DMS114 treated with DMSO at 0.1 percent for 48 hours (cell line): ENCODE data around the gene TRPV6.

Experiments used
- DNase-seq: peaks from one replicate; lab custom pipeline; 2025; ENCODE audit not compliant: unreplicated experiment; lab: John Stamatoyannopoulos, UW

Gene TRPV6

GRCh38 chr7:142855114-142855743 lies 30.3 kb downstream of the TRPV6 start:
- DNase-seq = no peak

- DNase-seq = peak; percentile 9
These were observed 31.0 kb downstream of the TRPV6 start, which contains the start of gene EPHB6 for GRCh38 chr7:142854372-142855113. Gene EPHB6 (plus strand): TSS chr7:142855076. CDS start chr7:142863228, 8,152 bp downstream.

- DNase-seq = peak; percentile 57
These were observed 31.7 kb downstream of the TRPV6 start for GRCh38 chr7:142853739-142854371.

GRCh38 chr7:142851919-142852318 lies 33.6 kb downstream of the TRPV6 start:
- no peak for DNase-seq

DNA sequence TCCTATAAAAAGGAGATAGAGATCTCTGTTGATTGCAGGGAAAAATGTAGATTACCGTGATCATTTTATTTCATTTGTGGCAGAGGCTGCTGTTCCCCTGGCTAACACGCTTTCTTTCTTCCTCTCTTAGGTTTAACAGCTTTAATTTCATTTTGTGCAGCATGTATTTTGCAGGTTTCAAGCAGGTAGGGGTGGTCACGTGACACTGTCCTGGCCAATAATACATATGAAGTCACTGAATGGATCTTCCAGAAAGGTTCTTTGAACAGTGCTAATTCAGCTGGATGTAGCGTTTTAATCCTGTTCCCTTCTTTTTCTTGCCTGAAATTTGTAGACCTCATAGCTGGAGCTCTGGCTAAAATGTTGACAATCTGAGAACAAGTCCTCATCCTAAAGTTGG lies 34.3 kb downstream of the TRPV6 start:
- no peak for DNase-seq

GRCh38 chr7:142847353-142847752 lies 38.2 kb downstream of the TRPV6 start:
- no peak for DNase-seq

DNA sequence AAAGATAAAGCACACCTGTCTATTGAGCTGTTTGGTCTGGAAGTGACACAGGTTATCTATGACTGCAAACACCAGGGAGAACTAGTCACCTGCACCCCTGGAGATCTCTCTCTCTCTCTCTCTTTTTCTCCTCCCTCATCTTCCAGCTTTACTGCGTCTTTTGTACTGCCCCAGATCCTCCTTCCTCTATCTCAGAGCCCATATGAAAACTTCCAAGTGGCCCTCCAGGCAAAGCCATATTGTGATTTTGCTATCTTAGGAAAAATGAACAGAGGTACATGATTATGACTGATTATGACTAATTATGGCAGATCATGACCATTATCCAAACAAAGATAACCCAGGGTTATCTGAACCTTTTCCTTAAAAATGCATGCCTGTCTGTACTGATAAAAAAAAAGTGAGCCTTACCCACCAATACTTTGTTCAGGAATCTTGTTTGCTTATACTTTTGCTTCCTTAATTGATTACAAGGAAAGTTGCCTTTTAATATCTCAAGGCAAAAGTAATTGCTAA lies 43.2 kb downstream of the TRPV6 start:
- no peak for DNase-seq

DNA sequence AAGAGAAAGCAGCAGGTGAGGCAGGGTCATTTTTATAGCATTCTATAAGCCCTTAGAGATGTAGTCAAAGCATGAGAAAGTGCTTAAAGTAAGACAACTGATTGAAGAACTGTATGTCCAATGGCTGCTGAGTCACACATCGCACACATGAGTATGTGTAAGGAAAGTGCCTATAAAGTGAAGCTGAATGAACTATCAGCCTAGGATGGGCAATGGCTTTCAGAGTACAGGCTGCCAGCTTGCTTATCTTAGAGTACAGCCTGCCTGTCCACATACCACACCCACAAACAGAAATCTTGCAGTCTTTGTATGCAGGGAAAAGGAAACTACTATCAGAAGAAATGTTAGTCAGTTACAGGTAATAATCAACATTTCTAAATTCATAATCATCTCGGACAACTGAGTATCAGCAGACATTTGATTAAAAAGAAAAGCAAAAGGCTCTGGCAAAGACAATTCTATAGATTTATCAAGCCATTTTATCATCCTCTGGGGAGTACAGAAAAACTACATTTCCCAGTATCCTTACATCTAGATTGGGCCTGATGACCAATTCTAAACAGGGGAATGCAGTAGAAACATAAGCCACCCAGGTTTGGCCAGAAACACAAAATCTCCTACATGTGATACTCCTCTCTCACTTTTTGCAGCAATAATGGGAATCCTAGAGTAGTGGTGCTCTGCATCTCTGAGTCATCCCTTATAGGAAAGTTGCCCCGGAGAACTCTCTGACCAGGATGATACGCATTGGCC lies 46.9 kb downstream of the TRPV6 start:
- DNase-seq = no peak

GRCh38 chr7:142836426-142836825 lies 49.1 kb downstream of the TRPV6 start:
- no peak for DNase-seq

DNA sequence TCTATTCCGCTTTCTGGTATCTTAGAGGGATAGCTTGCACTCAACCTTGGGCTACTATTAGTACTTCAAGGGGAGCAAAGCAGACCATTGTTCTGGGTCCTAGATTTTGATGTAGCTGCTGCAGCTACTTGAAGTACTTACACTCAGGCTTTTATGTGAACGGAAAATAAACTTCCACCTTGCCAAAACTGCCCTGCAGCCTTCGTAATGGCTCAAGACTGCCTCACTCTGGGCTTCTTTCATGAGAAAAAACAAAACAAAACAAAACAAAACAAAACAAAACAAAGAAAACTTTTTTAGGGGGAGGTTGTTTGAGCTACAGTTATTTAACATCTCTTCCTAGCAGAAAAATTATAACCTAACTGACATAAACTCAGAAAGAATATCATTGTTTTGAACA lies 50.1 kb downstream of the TRPV6 start:
- DNase-seq = no peak

DNA sequence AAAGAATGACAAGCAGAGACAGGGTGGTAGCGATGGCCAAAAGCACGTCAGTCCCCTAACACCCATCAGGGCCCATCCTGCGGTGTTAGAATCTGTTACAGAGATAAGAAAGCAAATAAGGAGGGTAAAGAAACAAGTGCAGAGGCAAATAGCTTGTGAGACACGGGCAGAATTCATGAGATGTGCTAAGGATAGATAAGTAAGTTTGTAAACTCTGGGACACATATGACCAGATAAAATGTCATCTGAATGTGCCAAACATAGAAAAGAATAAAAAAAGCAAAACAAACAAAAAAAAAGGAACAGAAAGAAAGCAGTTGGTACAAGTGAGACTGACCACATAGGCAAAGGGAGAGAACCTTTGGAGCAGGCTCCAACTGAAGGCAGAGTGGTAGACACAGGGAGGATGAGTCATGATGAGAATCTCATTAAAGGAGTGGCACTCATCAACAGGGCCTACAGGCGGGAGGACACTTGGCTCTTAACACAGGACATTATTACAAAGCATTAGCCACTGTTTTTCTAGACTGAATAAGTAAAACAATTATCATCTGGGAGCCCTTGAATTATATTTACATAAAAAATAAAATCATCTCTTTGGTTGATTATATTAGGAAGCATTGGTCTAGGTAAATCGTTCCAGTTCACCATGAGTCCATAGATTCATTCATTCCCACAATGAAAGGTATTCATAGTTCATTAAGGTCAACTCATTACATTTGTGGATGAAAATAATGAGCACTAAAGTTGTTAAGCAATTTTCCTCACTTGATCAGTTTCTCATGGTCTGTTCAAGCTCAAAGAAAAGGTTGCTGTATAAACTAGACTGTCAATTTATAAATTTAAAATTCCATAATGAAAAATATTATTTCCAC lies 52.1 kb downstream of the TRPV6 start:
- DNase-seq = no peak

GRCh38 chr7:142832417-142832816 lies 53.1 kb downstream of the TRPV6 start:
- DNase-seq = no peak

GRCh38 chr7:142827951-142828500 lies 57.5 kb downstream of the TRPV6 start:
- DNase-seq = no peak

DNA sequence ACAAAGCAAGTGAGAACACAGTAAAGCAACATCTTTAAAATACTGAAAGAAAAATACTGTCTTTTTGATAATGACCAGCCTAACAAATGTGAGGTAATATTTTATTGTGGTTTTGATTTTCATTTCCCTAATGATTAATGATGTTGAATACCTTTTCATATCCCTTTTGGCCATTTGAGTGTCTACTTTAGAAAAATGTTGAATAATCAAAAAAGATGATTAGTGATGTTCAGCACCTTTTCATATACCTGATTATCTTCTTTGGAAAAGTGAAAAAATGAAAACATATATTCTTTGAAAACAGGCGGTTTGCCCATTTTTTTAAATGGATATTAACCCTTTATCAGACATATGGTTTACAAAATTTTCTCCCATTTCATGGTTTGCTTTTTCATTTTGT lies 62.8 kb downstream of the TRPV6 start:
- no peak for DNase-seq
